Hepatocyte (in vitro differentiated cells): Measurements from ENCODE around the gene LRRC3.
A peak's percentile ranks its signal among the peaks of the same experiment; 100 is the strongest.

ENCODE experiments used
- EZH2 ChIP-seq: fragments of 200-600 bp; sonication (generic); IDR thresholded peaks from 2 replicates; pipeline ENCODE4 v1.6.1; 2016; ENCODE audit warnings: antibody characterized with exemption, mild to moderate bottlenecking, borderline replicate concordance
- EZH2phosphoT487 ChIP-seq: fragments of 200-600 bp; sonication (generic); IDR thresholded peaks from one replicate; pipeline ENCODE4 v1.6.1; 2018; ENCODE audit warnings: antibody characterized with exemption, mild to moderate bottlenecking, low read depth, moderate library complexity; ENCODE audit not compliant: unreplicated experiment, severe bottlenecking
- TF ChIP-seq, protein P1 (sequence below): fragments of 200-600 bp; sonication (generic); IDR thresholded peaks from 2 replicates; pipeline ENCODE4 v1.5.1; 2016; ENCODE audit warnings: antibody characterized with exemption, mild to moderate bottlenecking; ENCODE audit not compliant: poor library complexity

- TF ChIP-seq, protein P1, sequence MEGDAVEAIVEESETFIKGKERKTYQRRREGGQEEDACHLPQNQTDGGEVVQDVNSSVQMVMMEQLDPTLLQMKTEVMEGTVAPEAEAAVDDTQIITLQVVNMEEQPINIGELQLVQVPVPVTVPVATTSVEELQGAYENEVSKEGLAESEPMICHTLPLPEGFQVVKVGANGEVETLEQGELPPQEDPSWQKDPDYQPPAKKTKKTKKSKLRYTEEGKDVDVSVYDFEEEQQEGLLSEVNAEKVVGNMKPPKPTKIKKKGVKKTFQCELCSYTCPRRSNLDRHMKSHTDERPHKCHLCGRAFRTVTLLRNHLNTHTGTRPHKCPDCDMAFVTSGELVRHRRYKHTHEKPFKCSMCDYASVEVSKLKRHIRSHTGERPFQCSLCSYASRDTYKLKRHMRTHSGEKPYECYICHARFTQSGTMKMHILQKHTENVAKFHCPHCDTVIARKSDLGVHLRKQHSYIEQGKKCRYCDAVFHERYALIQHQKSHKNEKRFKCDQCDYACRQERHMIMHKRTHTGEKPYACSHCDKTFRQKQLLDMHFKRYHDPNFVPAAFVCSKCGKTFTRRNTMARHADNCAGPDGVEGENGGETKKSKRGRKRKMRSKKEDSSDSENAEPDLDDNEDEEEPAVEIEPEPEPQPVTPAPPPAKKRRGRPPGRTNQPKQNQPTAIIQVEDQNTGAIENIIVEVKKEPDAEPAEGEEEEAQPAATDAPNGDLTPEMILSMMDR, result peak; percentile 43
- TF ChIP-seq EZH2 (no peak), EZH2phosphoT487 (no peak)
Measured at GRCh38 chr21:44485254-44485793, 30.0 kb downstream of the LRRC3 start.
